ENCODE results near the gene RGS2.

RGS2 gene, protein sequence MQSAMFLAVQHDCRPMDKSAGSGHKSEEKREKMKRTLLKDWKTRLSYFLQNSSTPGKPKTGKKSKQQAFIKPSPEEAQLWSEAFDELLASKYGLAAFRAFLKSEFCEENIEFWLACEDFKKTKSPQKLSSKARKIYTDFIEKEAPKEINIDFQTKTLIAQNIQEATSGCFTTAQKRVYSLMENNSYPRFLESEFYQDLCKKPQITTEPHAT

DNA sequence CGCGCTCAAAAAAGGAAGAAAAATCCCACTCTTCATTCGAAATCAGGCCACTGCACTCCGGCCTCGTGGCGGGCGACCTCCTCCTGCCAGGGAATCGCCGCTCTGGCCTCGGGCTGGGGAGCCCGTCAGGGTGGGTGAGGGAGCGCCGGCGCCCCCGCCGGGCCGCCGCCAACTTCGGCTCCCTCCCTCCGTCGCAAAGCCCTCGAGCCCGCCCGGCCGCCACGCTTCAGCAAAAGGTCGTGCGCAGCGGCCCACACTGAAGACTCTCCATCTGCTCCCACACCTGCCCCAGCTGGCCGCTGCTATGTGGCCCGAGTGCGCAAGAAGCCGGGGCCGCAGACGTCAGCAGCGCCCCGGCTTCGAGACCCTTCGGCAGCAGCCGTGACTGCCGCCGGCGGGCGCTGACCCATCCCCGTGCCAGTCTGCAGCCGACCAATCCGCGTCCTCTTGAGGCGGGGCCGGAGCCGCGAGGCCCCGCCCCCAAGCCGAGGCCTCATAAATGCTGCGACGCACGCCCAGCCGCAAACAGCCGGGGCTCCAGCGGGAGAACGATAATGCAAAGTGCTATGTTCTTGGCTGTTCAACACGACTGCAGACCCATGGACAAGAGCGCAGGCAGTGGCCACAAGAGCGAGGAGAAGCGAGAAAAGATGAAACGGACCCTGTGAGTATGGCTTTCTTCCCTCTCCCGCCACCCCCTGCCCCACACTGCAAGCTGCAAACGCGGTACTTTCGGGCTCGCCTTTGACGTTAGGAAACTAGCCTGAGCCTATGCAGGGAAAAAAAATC is at the start of gene RGS2:
TSS of gene RGS2 (plus strand) at position 522 of the 789 bp plus-strand sequence. CDS start at position 555, 33 bp downstream.
- DNase-seq: peak; percentile 95

DNA sequence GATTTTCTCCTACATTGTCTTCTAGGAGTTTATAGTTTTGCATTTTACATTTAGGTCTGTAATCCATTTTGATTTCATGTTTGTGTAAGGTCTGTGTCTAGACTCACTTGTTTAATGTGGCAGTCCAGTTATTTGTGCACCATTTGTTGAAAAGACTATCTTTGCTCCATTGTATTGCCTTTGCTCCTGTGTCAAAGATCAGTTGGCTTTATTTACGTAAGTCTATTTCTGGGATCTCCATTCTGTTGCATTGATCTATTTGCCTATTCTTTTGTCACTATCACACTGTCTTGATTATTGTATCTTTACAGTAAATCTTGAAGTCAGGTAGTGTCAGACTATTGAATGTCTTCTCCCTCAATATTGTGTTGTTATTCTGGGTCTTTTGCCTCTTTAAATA is 49.7 kb upstream of the RGS2 start:
- no peak for DNase-seq

DNA sequence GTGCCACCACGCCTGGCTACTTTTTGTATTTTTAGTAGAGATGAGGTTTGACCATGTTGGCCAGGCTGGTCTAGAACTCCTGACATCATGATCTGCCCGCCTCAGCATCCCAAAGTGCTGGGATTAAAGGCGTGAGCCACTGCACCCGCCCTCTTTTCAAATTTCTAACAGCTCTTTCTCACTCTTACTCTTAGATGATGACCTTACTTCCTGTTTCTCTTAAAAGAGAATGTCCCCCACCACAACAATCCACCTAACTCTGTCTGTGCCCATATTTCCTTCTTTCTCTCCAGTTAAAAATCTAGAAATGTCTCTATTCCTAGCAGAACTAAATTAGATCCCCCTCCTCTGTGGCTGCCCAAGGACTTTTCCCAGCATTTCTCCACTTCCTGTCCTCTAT is 46.6 kb upstream of the RGS2 start:
- no peak for DNase-seq

DNA sequence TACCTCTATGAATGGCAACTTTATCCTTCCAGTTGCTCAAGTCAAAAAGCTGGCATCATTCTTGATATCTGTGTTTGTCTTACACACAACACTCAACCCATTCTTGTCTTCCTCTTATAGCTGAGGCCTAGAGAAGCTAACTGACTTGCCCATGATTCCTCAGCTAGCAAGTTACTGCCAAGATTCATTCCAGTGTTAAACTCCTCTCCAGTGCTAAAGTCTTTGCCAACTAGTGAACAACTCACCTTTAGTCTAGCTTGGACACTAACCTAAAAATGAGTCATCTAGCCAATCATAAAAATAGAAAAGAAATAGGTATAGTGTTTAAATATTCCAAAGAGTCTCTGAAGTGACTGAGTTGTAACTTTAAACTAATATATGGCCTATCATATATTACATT is 45.6 kb upstream of the RGS2 start:
- no peak for DNase-seq

DNA sequence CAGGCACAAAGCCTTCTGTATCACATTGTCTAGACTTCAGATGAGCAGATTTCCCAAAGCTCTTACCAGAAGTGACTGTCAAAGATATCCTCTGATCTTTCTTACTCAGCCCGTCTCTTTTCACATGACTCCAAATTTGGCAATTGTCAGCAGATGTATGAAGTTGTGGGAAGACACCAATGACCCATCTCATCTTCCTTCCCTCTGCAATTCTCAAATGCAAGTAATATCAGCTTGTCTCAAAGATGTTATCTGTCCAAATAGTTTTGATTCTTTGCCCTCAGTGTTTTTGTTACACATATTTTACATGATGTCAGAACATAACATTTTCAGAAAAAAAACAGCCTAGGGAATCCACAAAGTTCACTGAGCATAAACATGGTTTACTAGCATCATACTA is 45.1 kb upstream of the RGS2 start:
- no peak for DNase-seq

DNA sequence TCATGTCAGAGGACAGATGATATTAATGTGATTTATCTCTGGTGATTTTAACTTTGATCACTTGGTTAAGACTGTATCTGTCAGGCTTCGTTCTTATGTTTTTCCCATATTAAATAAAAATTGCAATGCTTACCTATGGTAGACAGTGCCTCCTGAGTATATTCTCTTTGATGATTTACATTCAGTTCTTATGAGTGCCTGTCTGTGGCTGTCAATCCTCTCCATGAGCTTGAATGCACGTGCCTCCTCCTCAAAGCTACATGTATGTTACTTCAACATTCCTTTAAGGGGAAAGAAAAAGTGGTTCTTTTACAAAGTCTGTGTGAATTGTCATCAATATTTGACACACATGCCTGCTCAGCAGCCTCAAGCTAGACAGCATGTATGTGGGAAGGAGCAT is 44.2 kb upstream of the RGS2 start:
- DNase-seq: no peak

DNA sequence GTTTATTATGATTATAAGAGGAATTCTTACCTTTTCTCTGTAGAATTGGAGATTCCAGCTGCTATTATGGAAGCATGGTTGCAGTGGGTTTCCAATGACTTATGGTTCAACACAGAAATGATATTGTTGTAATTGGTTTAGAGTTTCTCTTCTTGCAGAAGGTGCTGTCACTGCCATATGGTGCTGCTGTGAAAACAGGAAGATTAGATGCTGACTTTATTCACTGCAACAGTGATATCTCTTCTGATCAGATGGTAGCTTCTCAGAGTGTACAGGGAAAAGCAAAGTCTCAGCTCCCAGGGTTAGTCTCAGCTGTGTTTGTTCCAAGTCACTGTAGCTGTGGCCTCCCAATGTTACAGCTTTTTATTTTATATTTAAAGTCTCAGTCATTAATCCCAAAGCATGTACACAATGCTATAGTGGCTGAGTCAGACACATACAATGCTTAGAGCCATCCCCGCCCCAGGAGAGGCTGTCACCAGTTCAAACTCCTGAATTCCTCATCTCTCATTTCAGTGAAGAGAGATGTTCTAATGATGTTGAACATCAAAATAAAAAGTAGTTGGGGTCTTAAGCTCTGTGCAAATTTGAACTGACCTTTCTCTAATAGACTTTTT is 42.7 kb upstream of the RGS2 start:
- no peak for DNase-seq

DNA sequence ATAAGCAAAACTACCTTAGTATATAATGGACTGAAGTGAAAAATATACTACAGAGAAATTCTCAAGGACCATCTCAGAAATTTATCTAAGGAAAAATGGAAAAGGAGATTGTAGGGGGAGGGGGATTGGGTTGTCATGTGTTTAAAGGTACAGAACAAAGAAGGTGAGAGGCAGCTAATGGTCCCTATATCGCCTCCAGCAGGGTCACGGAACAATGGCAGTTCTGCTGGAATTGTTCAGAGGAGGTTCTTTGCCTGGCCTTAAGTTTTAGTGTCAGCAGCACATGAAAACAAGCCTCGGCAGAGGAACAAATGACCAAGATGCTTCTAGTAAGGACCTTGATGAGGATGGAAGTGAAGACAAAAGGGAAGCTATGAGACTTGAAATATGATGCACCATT is 42.0 kb upstream of the RGS2 start:
- no peak for DNase-seq

DNA sequence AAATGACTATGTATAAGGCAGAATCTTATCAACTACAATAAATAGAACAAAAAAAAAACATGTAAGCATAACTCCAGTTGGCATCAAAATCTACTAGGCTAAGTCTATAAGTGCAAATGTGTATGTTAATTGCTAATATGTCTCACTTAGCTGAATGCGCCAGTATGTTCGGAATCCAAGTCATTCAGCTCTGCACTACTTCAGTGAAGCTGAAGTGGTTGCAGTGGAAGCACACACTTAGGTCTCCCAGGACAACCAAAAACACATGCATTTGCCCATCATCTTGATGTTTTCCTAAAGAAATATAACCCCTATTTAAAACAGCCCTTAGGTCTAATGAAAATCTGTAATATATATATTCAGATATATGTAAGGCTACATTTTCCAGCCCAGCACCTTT is 41.0 kb upstream of the RGS2 start:
- DNase-seq: no peak

DNA sequence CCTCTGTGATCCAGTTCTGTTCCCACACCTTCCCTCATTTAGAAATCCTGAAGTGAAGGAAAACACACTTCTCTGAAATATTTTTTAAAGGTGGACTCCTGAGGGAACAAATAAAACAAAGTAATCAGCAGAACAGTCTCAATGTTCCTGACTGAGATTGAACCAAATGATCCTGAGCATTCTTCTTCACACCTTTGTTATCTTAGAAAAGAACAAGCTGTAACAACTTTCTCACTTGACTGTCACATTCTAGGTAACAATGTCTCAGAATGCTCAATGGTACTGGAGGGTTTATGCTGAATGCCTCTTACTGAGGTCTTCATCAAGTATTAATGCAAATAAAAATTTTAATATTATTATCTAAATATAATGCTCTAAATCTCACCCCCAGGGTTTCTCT is 40.4 kb upstream of the RGS2 start:
- no peak for DNase-seq

DNA sequence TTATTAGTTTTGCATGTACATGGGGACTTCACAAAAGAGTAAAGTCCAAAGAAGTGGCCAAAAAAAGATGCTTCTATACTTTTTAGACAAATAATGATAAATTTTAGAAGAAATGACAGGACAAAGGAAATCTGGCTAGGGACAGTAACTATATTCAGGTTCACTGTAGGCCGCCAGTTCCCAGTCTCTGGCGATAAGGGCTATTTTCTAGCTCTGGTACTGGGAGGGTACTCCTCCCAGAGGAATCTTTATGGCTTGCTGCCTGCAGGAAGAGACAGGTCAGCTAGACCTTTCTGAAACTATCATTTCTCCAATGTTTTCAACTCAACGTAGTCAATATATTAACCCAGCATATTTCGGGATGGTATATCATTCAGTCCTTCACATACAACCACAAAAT is 37.5 kb upstream of the RGS2 start:
- DNase-seq: no peak

DNA sequence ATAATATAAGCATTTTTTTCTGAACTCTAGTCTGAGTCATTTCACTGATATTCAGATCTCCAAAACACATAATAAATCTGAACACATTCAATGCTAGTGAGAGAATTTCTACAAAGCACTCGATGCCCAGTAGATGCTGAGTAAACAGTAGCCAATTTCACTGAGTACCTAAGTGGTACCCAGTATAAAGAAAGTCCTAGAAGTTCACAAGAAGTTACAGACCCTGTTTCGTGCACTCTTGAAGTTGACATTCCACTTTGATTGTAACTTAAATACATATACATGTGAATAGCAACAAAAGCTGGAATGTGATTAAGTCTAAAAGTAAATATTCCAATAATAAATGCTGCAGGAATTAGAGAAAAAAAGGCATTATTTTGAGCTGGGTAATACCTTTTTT is 33.2 kb upstream of the RGS2 start:
- no peak for DNase-seq

DNA sequence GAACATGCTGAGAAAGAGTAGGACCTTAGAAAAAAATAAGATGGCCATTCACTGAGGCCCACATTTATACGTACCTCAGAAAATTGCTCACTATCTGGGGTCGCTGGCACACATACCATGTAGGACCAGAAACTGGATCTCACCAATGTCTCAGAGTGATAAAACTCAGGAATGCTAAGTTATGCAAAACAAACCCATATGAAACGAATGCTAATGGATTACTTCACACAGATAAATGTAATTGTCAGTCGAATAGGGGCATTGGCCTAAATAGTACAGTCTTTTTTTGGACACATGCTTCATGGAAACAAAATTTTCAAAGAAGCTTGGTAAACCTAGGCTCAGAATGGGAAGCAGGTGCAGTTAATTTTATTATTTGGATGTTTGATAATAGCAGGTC is 32.6 kb upstream of the RGS2 start:
- DNase-seq: no peak

DNA sequence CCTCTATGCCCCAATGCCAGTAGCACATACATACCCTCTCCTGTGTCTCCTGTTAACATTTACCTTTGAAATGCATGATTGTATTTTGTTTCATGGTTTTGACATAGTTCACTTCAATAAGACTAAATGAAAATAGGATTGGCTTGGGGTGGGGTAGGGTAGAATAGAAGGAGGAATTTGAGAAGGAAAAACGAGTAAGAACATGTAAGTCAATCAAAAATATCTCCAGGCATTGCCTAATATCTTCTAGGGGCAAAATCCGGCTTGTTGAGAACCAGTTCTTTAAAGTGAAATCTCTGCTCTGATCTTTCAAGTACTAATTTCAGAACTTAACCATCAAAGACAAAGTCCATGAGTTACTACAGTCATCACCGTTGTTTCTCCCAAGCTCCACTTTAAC is 31.8 kb upstream of the RGS2 start:
- DNase-seq: no peak

DNA sequence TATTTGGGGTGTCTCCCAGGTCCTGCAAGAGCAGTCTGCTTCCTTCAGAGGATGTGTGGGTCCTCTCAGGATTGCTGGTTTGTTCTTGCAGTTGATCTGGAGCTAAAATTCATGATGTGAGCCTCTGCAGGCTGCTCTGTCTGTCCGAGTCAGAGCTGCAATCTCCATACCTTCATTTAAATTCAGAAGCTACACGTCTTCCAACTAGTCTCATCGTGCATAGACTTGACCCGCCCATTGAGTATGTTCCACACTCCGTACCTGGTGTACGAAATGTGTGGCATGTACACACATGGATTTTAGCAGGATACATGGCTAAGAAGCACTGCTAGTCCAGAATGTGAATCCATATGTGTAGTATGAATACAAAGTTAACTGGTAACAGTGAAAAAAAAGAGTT is 25.0 kb upstream of the RGS2 start:
- DNase-seq: no peak

DNA sequence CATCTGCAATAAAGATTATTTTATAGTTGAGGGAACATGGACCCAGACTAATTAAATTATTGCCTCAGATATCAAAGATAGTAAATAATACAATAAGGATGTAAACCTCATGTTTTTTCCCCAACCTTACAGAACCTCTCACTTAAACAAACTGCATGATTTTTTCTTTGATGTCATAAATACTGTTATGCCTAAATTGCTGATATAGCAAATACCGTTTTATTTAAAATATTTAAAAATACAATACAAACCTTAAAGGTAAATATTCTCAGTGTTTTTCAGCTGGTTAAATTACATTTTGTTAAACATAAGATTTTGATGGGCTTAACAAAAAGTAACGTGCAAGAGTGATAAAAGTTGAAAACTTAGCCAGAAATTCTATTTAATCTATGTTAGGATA is 24.4 kb upstream of the RGS2 start:
- no peak for DNase-seq

DNA sequence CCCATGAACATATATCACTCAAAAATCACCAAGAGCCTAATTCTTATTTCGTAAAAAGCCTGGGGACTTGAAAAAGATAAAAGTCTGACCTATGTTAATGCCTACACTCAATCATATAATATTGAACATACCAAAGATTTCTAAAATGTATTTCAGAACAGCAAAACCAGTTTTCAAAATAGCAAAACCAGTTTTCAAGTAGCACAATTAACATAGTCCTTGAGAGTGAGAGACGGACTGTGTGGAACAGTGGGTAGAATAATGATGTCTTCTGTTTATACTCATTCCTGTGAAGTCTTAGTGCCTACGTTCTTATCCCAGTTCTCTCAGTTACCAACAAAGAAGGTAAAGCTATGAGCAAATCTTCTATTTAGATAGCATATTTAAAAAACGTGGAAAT is 22.3 kb upstream of the RGS2 start:
- no peak for DNase-seq

DNA sequence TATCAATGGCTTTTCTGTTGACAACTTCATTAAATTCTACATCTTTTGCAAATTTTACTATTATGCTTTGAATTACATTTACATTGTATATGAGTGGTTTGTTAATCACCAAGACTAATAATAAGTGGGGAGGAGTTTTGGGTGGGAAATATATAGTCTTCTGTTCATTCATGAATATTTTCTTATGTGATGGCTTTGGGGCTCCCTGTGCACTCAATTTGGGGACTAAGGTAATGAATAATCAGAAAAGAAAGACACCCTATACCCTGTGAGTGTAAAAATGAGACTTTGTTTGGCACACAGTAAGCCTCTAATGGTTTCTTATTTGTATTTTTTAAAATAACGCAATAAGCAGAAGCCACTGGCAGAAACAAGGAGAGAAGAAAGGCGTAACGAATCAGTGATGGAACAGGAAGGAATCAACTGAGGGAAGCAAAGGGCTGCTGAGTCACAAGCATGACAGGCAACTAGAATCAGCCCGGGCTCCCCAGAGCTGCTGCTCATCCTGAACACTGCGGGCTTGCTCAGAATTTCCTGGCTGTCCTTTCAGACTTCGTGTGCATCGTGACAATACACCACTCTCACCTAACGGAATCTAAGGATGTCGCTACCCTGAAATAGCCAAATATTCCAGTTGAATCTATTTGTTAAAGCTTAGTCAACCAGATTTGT is 20.8 kb upstream of the RGS2 start:
- DNase-seq: peak; percentile 52

DNA sequence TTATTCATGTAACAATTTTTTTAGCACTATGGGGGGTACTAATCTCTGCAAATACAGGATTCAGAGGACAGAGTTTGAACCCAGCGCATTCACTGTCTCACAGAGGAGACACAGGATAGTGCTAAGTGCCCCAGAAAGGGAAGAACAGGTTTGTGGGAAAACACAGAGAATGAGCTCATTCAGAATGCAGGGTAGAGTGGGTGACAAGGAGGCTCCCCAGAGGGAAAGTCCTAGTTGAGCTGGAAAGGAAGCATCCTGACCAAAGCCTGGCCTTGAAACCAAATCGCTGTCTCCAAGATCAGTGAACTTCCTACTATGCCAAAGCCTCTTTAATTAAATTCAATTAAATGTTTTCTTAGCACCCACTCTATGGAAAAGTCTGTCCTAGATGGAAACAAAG is 19.0 kb upstream of the RGS2 start:
- no peak for DNase-seq

DNA sequence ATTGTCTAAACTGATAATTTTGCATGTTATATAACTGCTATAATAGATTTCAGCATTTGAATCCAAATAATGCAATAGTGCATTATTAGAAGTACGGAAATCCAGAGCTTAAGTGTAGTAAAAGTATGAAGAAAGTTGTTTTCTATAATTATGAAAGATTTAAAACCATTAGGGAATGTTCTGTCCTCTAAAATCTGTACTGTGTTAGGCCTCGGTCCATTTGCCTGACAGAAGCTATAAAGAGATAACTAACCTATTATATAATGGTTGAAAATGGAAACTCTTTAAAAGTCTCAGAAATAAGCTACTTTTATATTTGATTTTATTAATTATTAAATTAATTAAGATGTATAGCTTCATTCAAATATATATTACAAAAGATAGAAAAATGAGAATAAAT is 16.2 kb upstream of the RGS2 start:
- no peak for DNase-seq

DNA sequence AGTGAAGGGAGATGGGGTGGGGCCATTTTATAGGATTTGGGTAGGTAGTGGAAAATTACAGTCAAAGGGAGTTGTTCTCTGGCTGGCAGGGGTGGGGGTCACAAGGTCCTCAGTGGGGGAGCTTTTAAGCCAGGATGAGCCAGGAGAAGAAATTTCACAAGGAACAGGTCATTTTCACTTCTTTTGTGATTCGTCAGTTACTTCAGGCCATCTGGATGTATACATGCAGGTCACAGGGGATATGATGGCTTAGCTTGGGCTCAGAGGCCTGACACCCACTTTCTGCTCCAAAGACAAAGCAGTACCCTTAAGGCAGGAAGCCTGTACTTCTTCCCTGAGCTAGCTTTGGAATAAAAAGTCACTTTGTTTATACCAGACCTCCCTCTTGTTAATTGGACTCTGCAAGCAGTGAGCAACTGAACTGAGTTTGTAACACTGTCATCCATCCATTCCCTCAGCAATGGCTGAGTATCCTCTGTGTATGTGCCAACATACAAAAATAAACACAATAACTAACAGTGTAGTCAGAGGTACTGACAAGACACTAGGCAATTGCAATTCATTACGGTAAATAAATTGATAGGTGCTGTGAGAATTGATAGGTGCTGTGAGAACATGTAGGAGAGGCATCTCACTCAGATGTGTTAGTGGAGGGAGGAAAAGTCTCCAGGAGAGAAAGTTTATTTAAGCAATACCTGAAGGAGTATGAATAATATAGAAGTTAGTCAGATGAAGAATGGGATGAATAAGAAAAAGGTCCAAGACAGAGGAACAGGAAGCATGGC is 14.7 kb upstream of the RGS2 start:
- DNase-seq: no peak

DNA sequence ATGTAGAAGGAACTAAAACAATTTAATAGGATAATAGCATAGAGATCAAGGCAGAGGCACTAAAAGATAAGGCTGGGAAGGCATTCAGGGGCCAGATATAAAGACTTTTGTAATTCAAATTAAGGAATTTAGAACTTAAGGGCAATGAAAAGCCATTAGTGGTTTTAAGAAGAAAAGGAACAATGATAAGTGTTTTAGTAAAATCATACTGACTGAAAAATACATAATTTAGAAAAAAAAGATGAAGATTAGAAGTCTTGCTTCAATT is 14.1 kb upstream of the RGS2 start:
- no peak for DNase-seq

DNA sequence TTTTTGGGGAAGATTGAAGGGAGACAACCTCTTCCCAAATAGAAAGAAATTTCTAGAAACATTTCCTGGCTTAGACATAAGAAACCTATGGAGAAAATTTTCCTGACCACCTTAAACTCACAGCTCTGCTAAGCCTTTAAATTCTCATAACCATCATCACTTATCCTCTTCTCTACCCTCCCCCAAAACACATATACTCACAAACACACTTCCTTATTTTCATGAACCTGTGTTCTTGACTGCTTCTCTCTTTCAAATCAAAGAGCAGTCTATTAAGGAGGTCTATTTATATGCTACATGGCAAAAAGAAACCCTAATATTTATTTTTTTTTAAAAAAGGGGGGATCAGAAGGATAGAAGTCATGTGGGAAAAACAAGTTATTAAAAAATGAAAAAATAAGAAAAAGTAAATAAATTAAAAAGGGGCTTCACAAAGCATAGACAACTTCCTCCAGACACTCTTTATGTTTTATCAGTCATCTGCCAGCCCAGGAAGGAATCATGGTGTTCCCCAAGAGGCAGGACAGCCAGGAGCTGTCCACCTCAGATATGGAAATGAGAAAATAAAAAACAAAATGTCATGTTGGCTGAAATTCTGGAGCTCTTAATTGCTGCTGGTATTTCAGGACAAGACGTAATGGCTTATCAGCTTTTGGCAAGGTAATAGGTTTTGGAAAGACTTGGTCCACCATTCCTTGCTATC is 12.8 kb upstream of the RGS2 start:
- no peak for DNase-seq

All from right hindlimb (tissue), 1 donor.